Glutamatergic neuron (in vitro differentiated cells): ENCODE results near the gene VCX3B. TPM values are rescaled to one million over a fixed set of nuclear protein-coding genes. Genes with fewer than 3 reads are reported as not detected.
"Not testable (repeated sequence)": the region's sequence is repeated elsewhere in the genome, so short reads cannot be mapped to it uniquely, and the experiment has no call there.

Experiments
- DNase-seq: peaks from one replicate; pipeline ENCODE4 v3.0.0; 2022
- H3K27ac Mint-ChIP-seq: one replicate; pipeline ENCODE4 v1.8.0; 2020; ENCODE audit warnings: mild to moderate bottlenecking, mixed read lengths, inconsistent platforms; ENCODE audit not compliant: unreplicated experiment
- H3K27me3 Mint-ChIP-seq: one replicate; pipeline ENCODE4 v1.8.0; 2020; ENCODE audit warnings: mild to moderate bottlenecking, moderate library complexity, mixed read lengths, inconsistent platforms; ENCODE audit not compliant: unreplicated experiment
- H3K36me3 Mint-ChIP-seq: one replicate; pipeline ENCODE4 v1.8.0; 2020; ENCODE audit warnings: mild to moderate bottlenecking, mixed read lengths, inconsistent platforms; ENCODE audit not compliant: unreplicated experiment
- H3K4me1 Mint-ChIP-seq: one replicate; pipeline ENCODE4 v1.8.0; 2020; ENCODE audit warnings: mild to moderate bottlenecking, low read depth, mixed read lengths, inconsistent platforms; ENCODE audit not compliant: unreplicated experiment
- H3K4me3 Mint-ChIP-seq: one replicate; pipeline ENCODE4 v1.8.0; 2020; ENCODE audit warnings: mild to moderate bottlenecking, mixed read lengths, inconsistent platforms; ENCODE audit not compliant: unreplicated experiment
- H3K9me3 Mint-ChIP-seq: one replicate; pipeline ENCODE4 v1.8.0; 2020; ENCODE audit warnings: mild to moderate bottlenecking, moderate library complexity, mixed read lengths, inconsistent platforms; ENCODE audit not compliant: unreplicated experiment
- CTCF ChIP-seq: fragments of 200-600 bp; sonication (generic); IDR thresholded peaks from one replicate; pipeline ENCODE4 v1.5.0; 2021; ENCODE audit not compliant: partially characterized antibody, unreplicated experiment
- long read RNA-seq: library from polyadenylated mRNA; unstranded; transcript quantifications from one replicate; pipeline ENCODE4 v2.0.0, GENCODE V29; 2020; ENCODE audit not compliant: unreplicated experiment
- total RNA-seq: library from RNA; stranded (reverse); fragmentation: NEBNext Ultra II Directional; extraction: Animal tissue kit (Norgen Biotek cat#: 25700); gene quantifications from one replicate; pipeline ENCODE4 v1.2.1, GENCODE V29; 2021; ENCODE audit not compliant: unreplicated experiment

Gene VCX3B
- total RNA-seq, result not detected
- long read RNA-seq, result 0 reads

- DNase-seq, H3K27ac Mint-ChIP-seq, H3K36me3 Mint-ChIP-seq, H3K4me3 Mint-ChIP-seq, H3K4me1 Mint-ChIP-seq, H3K27me3 Mint-ChIP-seq, H3K9me3 Mint-ChIP-seq: not testable (repeated sequence)
Observed at GRCh38 chrX:8464530-8464929, at the start of gene VCX3B. TSS of gene VCX3B (plus strand) at chrX:8464830. CDS start at chrX:8465451, 621 bp downstream.

GRCh38 chrX:8418301-8418700 lies 46.3 kb upstream of the VCX3B start:
- no peak for TF ChIP-seq CTCF
- Mint-ChIP-seq H3K36me3 (no peaks in the 10 kb centered on the region), H3K4me1 (no peaks in the 10 kb centered on the region)

GRCh38 chrX:8424912-8425311 lies 39.7 kb upstream of the VCX3B start:
- peaks cover under 1% of the 10 kb centered on the region for H3K27me3 Mint-ChIP-seq
- H3K4me3 Mint-ChIP-seq, result no peak overlapping the region
- H3K27ac Mint-ChIP-seq, result no peak overlapping the region
- TF ChIP-seq CTCF, result no peak
- DNase-seq, result no peak
- no peaks in the 10 kb centered on the region for H3K9me3 Mint-ChIP-seq
- no peaks in the 10 kb centered on the region for H3K4me1 Mint-ChIP-seq
- no peaks in the 10 kb centered on the region for H3K36me3 Mint-ChIP-seq

More at GRCh38 chrX:8418301-8418700, 46.3 kb upstream of the VCX3B start:
- Mint-ChIP-seq H3K27me3 (peaks cover 2% of the 10 kb centered on the region), H3K4me3 (no peak overlapping the region), H3K9me3 (peaks cover 1% of the 10 kb centered on the region), H3K27ac (no peak overlapping the region)
- no peak for DNase-seq

GRCh38 chrX:8429692-8430249 lies 34.9 kb upstream of the VCX3B start:
- Mint-ChIP-seq H3K27ac (no peak overlapping the region), H3K4me3 (no peak overlapping the region), H3K36me3 (no peaks in the 10 kb centered on the region), H3K4me1 (no peaks in the 10 kb centered on the region), H3K27me3 (no peaks in the 10 kb centered on the region), H3K9me3 (no peaks in the 10 kb centered on the region)
- no peak for TF ChIP-seq CTCF
- DNase-seq, result no peak

GRCh38 chrX:8430444-8430843 lies 34.2 kb upstream of the VCX3B start:
- H3K36me3 Mint-ChIP-seq, result no peaks in the 10 kb centered on the region
- TF ChIP-seq CTCF, result no peak
- H3K27me3 Mint-ChIP-seq, result no peaks in the 10 kb centered on the region
- no peak overlapping the region for H3K4me3 Mint-ChIP-seq
- no peaks in the 10 kb centered on the region for H3K4me1 Mint-ChIP-seq
- no peaks in the 10 kb centered on the region for H3K9me3 Mint-ChIP-seq
- no peak overlapping the region for H3K27ac Mint-ChIP-seq
- DNase-seq, result no peak
